ENCODE data around the gene KRT34. TPM values are rescaled to one million over a fixed set of nuclear protein-coding genes. Genes with fewer than 3 reads are reported as not detected.

Gene KRT34
- total RNA-seq, 2 donors from 2014 or later, result not detected

DNA sequence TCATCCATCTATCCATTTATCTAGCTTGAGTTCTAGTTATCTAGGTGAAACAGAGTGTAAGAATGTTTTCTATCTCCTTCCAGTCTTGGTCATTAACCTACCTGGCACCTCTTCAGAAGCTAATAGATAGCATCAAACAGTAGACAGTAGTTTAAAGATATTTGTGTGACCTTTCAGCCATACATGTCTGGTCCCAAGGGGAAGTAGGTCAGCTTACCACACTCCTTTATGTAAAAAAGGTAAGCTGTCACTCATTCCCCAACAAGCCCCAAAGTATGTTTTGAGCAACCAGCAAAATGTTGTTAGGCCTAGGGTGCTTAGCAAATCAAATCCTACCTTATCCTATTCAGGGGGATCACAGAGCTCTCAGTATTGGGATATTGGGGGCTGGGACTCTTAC lies 16.0 kb downstream of the KRT34 start:
- TF ChIP-seq, protein P1, sequence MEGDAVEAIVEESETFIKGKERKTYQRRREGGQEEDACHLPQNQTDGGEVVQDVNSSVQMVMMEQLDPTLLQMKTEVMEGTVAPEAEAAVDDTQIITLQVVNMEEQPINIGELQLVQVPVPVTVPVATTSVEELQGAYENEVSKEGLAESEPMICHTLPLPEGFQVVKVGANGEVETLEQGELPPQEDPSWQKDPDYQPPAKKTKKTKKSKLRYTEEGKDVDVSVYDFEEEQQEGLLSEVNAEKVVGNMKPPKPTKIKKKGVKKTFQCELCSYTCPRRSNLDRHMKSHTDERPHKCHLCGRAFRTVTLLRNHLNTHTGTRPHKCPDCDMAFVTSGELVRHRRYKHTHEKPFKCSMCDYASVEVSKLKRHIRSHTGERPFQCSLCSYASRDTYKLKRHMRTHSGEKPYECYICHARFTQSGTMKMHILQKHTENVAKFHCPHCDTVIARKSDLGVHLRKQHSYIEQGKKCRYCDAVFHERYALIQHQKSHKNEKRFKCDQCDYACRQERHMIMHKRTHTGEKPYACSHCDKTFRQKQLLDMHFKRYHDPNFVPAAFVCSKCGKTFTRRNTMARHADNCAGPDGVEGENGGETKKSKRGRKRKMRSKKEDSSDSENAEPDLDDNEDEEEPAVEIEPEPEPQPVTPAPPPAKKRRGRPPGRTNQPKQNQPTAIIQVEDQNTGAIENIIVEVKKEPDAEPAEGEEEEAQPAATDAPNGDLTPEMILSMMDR (IDR thresholded peaks at IDR 0.05), result no peak
- no peak overlapping the region for H3K4me3 ChIP-seq
- DNase-seq (ENCODE audit: low spot score) (no peak), ATAC-seq (ENCODE audit: insufficient number of reproducible peaks, low FRiP score, low read depth) (no peak)
- no peak overlapping the region for H3K27ac ChIP-seq
- H3K4me1 ChIP-seq (ENCODE audit: control insufficient read depth in 1 of 2, low read depth in 2 of 2), result no peaks in the 10 kb centered on the region
- H3K27me3 ChIP-seq (replicated peaks; ENCODE audit: insufficient read depth), result no peaks in the 10 kb centered on the region
- no peaks in the 10 kb centered on the region for H3K36me3 ChIP-seq
- no peaks in the 10 kb centered on the region for H3K9me3 ChIP-seq

DNA sequence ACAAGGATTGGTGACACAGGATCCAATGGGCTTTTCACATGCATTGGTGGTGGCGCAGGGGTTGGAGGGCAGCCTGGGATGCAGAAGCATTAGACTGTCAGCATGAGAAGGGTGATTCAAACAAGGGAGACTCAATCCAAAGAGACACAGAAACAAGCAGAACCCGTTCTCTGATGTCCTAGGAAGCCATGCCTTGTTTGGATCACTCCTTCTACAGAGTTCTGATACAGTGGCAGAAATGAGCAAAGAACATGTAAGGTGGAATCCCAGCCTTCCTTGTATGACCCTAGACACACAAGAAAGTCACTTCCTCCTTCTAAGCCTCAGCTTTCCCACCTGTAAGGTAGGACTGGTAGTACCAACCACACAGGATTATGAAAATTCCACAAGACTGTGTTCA lies 18.2 kb downstream of the KRT34 start:
- H3K4me1 ChIP-seq (ENCODE audit: control insufficient read depth in 1 of 2, low read depth in 2 of 2), result no peaks in the 10 kb centered on the region
- TF ChIP-seq, protein P1 (IDR thresholded peaks at IDR 0.05), result no peak
- no peak overlapping the region for H3K27ac ChIP-seq
- ATAC-seq (ENCODE audit: insufficient number of reproducible peaks, low FRiP score, low read depth) (no peak), DNase-seq (ENCODE audit: low spot score) (no peak)
- H3K27me3 ChIP-seq (replicated peaks; ENCODE audit: insufficient read depth), result no peaks in the 10 kb centered on the region
- H3K9me3 ChIP-seq, result no peaks in the 10 kb centered on the region
- H3K36me3 ChIP-seq, result no peaks in the 10 kb centered on the region
- no peak overlapping the region for H3K4me3 ChIP-seq

DNA sequence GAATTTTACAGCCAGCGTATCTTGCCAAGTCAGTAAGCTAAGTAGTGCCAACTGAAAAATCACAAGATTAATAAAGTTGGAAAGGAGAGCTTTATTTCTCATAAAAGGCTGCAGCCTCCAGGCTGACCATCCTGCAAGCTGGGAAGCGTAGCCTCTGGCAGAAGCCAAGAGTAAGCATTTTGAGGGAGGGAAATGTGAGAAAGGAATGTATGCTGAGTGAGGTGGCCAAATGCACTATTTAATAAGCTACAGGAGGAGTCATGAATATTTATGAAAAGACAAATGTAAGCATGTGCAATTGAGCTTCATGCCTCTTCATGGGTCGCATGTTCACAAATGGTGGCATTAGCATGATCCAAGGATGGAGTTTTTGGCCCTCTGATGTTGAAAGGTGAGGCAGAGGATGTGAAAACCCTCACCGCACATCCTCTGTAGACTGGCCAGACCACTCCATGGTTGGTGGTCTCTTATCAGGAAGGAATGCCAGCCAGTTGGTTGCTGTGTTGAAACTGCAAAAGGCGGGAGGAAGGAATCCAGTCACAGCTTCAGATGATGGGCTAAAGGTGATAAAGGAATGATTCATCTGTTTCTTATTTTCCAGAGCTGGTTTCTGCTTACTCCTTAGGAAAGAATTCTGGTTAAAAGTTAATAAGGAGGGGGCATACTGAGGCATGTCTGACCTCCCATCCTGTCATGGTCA lies 21.7 kb downstream of the KRT34 start:
- no peak for ATAC-seq (ENCODE audit: insufficient number of reproducible peaks, low FRiP score, low read depth)

DNA sequence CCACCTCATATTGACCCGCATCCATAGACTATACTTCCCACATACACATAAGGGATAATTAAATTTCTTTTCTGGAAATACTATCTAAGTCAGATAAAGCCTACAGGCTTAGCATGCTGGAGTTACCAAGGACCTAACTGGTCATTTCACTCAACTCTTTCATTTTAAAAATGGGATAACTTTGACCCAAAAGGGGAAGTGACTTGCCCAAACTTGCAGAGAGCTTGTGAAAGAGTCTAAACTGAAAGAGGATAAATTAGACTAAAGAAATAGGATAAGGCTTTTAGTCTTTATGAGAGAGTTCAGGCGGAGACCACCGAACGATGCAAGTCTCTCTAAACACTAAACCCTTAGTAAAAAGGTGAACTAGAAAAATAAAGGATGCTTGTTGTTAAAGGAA lies 27.6 kb downstream of the KRT34 start:
- Histone ChIP-seq H3K4me1 (ENCODE audit: control insufficient read depth in 1 of 2, low read depth in 2 of 2) (no peaks in the 10 kb centered on the region), H3K9me3 (no peaks in the 10 kb centered on the region), H3K27ac (no peak overlapping the region), H3K4me3 (no peak overlapping the region), H3K36me3 (no peaks in the 10 kb centered on the region), H3K27me3 (replicated peaks; ENCODE audit: insufficient read depth) (no peaks in the 10 kb centered on the region)
- no peak for DNase-seq (ENCODE audit: low spot score)
- no peak for ATAC-seq (ENCODE audit: insufficient number of reproducible peaks, low FRiP score, low read depth)
- TF ChIP-seq, protein P1 (IDR thresholded peaks at IDR 0.05), result no peak

More for the DNA sequence above, 21.7 kb downstream of the KRT34 start:
- H3K4me1 ChIP-seq (ENCODE audit: control insufficient read depth in 1 of 2, low read depth in 2 of 2), result no peaks in the 10 kb centered on the region
- H3K9me3 ChIP-seq, result no peaks in the 10 kb centered on the region
- H3K36me3 ChIP-seq, result no peaks in the 10 kb centered on the region
- TF ChIP-seq, protein P1 (IDR thresholded peaks at IDR 0.05), result no peak
- DNase-seq (ENCODE audit: low spot score), result no peak
- H3K27me3 ChIP-seq (replicated peaks; ENCODE audit: insufficient read depth), result no peaks in the 10 kb centered on the region
- H3K27ac ChIP-seq, result no peak overlapping the region
- H3K4me3 ChIP-seq, result no peak overlapping the region

DNA sequence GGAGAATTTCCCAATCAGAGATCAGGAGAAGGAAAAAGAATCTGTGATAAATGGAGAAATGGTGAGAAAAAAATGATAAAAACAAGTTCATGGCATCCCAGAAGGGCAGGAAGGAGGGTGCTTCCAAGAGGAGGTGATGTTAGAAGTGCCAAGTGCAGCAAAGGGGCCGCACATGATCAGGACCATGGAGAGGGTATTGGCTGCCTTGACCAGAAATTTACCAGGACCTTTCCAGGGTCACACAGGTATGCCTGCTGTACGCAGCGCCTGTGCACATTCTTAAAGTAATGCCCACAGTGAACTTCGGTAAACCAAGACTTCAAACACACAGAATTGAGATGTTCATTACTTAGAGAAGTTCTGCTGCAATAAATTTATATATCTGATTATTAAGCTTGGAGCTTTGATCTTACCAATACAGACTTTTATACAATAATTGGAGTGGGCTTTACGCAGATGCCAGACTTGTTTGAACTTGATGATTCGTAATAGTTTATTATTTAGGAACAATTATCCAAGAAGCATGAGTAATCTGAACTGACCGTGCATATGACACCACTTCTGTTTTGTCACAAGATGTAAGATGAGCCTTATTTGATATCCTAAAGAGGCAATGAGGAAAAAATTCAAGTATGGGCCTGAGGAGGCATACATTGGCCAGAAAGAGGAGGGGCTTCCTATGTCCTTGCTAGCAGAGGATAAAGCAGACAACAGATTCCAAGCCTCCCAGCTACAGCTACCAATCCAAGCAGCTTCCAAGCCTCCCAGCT lies 29.3 kb downstream of the KRT34 start:
- Histone ChIP-seq H3K4me3 (no peak overlapping the region), H3K27ac (no peak overlapping the region), H3K36me3 (no peaks in the 10 kb centered on the region), H3K4me1 (ENCODE audit: control insufficient read depth in 1 of 2, low read depth in 2 of 2) (no peaks in the 10 kb centered on the region), H3K27me3 (replicated peaks; ENCODE audit: insufficient read depth) (no peaks in the 10 kb centered on the region), H3K9me3 (no peaks in the 10 kb centered on the region)
- ATAC-seq (ENCODE audit: insufficient number of reproducible peaks, low FRiP score, low read depth) (no peak), DNase-seq (ENCODE audit: low spot score) (no peak)
- TF ChIP-seq, protein P1 (IDR thresholded peaks at IDR 0.05), result no peak
